Measurements from ENCODE around the gene SUGT1.
"Not testable (repeated sequence)": the region's sequence is repeated elsewhere in the genome, so short reads cannot be mapped to it uniquely, and the experiment has no call there.

SUGT1 gene

GRCh38 chr13:52670726-52671125, 18.1 kb downstream of the SUGT1 start:
- DNase-seq: no peak

- no peak for DNase-seq
These were observed 20.8 kb downstream of the SUGT1 start for GRCh38 chr13:52673465-52673864.

- no peak for DNase-seq
These were observed 25.2 kb downstream of the SUGT1 start for GRCh38 chr13:52677823-52678222.

DNA sequence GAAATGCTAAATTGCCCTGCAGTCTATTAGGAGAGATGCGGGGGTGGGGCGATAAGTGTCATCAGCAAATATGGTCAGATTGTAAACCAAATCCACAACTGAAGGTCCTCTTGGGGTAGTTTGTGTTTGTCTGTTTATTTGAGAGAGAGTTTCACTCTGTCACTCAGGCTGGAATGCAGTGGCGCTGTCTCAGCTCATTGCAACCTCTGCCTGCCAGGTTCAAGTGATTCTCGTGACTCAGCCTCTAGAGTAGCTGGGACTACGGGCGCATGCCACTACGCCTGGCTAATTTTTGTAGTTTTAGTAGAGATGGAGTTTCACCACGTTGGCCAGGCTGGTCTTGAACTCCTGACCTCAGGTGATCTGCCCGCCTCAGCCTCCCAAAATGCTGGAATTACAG, 33.2 kb downstream of the SUGT1 start:
- not testable (repeated sequence) for DNase-seq

DNA sequence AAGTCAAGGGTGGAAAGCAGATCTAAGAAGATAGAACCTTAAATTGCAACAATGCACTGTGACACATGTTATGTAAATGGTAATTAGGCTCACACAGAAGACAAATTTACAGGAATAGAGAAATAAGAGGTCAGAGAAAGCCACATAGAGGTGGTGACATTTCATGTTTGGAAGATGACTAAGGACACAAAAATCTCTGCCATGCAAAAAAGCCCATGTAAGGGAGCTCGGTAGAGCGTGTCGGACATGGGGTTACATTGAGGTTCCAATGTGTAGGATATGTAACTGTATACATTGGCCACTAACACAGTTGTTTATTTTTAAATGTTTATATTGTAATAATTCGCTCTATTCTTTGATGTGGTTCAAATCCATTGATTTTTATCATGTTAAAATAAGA, 33.7 kb downstream of the SUGT1 start:
- no peak for DNase-seq

- peak; percentile 43 for DNase-seq
These were observed 43.2 kb downstream of the SUGT1 start for GRCh38 chr13:52695856-52696255.

DNA sequence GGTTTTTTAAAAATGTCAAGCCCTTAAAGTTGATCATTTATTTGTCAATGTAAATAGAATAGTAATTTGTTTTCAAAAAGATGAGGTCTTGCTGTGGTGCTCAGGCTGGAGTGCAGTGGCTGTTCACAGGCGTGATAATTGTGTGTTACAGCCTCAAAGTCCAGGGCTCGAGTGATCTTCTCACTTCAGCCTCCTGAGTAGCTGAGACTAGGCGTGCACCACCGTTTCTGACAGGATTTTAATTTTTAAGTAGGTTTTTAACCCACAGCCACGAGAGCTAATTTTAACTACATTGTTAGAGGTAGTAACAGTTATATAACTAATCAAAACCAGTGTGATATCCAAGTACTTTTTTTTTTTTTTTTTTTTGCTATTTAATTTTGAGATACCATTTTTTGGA, 43.9 kb downstream of the SUGT1 start:
- DNase-seq: no peak

DNA sequence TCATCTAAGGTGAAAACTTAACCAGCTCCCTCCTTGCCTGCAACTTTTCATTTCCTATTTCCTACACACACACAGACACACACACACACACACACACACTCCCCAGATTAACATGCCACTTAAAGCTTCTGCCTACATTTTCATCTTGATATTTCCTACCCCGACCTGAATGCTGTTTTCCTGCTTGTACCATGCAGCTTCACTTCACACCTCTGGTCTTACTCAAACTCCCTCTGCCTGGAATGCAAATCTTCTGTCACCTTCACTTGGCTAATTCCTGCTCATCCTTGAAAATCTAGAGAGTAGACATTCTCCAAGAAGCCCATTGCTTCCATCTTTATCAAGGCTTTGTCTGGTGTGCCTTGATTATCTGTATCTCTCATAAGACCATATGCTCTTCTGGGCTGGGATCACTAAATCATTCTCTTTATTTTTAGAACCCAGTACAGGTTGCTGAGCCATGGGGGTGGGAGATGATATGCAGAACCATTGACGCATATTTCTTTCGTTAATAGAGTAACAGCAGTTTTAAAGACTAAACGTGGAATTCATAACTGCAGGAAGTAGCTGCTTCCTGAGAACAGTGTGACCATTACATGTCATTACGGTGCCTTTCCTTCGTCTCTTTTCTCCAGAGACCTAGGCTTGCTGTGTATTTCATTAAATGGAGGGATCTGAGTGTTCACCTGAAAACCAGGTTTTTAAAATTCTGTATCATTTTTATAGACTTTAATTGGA, 49.3 kb downstream of the SUGT1 start:
- DNase-seq: no peak

- no peak for DNase-seq
These were observed 50.8 kb downstream of the SUGT1 start for GRCh38 chr13:52703482-52703881.

- DNase-seq: no peak
These were observed 53.4 kb downstream of the SUGT1 start for GRCh38 chr13:52706081-52706480.

DNA sequence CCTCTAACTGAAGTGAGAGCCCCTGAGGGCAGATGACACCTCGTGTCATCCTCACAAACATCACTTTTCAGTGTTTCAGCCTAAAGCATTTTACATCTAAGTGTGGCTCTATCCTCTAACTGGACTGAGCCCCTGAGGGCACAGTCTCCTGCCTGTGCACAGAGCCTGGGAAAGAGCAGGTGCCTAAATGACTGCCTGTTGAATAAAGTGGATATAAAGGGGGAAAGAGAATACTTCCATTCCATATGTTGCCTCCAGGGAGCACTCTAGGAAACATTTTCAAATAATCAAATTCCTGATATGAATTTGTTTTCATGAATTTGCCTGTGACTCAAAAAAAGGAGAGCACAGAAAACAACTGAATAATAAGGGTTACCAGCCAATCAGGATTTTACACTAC, 54.7 kb downstream of the SUGT1 start:
- no peak for DNase-seq

DNA sequence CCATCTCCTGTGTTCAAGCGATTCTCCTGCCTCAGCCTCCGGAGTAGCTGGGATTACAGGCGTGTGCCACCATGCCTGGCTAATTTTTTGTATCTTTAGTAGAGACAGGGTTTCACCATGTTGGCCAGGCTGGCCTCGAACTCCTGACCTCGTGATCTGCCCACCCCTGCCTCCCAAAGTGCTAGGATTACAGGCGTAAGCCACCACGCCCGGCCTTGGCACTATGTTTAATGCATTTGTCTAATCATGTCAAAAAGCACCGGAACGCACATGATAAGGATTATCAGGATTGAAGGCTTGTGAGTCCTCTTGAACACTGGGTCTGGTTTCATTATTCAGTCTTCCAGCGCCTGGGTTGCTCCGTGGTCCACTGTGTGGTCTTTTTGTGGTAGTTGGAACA, 55.6 kb downstream of the SUGT1 start:
- not testable (repeated sequence) for DNase-seq

DNA sequence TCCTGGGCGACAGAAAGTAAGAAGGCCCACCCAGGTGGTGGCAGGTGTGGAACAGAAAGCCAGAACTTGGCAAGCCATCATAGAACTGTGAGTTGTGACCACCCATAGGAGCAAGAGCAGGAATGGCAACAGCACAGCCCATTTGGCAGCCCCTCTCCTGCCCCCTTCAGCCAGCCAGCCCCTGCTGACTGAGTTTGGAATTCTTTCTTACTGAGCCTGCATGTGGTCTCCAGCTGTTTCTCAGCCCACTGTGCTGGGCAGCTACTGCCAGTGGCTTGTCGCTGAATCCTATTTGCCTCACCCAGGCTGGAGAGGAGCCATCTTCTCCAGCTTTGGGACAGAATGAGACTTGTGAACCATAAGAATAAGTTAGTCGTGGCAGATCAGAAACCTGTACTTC, 58.6 kb downstream of the SUGT1 start:
- no peak for DNase-seq

DNA sequence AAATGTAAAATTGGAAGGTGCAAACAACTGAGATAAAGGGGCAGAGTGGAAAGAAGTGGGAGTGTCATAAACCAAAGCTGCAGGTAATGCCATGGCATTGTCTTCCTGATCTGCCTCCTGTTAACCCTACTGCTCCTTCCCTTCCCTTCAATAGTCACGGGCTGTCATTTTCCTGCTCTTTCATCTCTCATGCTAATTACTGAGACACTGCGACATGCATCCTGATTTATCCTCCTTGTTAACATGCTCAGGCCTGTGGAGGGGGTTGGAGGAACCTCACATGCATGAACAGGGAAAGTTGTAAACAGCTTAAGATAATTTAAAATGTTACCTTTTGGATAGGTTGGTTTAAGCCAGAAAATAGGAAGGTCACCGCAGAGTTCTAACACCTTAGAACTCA, 59.7 kb downstream of the SUGT1 start:
- no peak for DNase-seq

GRCh38 chr13:52713894-52714293, 61.3 kb downstream of the SUGT1 start:
- no peak for DNase-seq

DNA sequence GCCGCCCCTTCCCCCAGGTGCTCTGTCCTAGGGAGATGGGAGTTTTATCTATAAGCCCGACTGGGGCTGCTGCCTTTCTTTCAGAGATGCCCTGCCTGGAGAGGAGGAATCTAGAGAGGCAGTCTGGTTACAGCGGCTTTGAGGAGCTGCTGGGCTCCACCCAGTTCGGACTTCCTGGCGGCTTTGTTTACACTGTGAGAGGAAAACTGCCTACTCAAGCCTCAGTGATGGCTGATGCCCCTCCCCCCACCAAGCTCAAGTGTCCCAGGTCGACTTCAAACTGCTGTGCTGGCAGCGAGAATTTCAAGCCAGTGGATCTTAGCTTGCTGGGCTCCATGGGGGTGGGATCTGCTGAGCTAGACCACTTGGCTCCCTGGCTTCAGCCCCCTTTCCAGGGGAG, 68.3 kb downstream of the SUGT1 start:
- not testable (repeated sequence) for DNase-seq

DNA sequence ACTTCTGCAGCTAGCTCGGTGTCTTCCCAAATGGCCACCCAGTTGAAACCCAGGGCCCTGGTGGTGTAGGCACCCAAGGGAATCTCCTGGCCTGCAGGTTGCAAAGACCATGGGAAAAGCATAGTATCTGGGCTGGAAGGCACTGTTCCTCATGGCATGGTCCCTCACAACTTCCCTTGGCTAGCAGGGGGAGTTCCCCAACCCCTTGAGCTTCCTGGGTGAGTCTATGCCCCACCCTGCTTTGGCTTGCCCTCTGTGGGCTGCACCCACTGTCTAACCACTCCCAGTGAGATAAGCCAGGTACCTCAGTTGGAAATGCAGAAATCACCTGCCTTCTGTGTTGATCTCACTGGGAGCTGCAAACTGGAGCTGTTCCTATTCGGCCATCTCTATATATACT, 68.7 kb downstream of the SUGT1 start:
- not testable (repeated sequence) for DNase-seq

DNA sequence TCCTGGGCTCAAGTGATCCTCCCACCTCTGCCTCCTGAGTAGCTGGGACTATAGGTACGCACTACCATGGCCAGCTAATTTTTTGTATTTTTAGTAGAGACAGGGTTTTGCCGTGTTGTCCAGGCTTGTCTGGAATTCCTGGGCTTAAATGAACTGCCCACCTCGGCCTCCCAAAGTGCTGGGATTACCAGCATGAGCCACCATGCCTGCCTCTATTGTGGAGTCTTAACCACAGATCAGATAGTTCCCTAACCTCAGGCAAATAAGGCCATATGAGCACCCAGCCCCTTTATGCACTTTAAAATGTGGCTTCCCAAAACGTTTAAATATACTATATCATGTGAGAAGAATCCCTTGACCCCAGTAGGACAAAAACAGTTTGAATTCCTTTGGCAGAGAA, 70.5 kb downstream of the SUGT1 start:
- no peak for DNase-seq

- no peak for DNase-seq
These were observed 72.7 kb downstream of the SUGT1 start for GRCh38 chr13:52725302-52725701.

DNA sequence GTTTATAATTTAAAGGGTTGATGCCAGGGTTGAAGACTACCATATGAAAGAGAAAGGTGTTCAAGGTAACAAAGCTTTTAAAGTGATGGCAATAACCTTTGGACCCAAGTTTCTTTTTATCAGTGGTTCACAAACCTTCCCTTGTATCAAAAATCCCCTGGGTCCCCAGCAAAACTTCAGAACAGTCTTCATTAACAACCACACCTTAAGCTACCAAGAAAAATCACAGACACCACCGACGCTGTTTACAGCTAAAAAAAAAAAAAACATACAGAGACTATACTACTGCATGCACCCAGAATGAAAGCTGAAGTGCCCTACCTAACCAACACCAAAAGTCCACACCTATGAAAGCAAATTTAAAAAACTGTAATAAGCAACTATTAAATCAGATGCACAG, 73.6 kb downstream of the SUGT1 start:
- no peak for DNase-seq

- DNase-seq: no peak
These were observed 81.5 kb downstream of the SUGT1 start for GRCh38 chr13:52734075-52734623.

DNA sequence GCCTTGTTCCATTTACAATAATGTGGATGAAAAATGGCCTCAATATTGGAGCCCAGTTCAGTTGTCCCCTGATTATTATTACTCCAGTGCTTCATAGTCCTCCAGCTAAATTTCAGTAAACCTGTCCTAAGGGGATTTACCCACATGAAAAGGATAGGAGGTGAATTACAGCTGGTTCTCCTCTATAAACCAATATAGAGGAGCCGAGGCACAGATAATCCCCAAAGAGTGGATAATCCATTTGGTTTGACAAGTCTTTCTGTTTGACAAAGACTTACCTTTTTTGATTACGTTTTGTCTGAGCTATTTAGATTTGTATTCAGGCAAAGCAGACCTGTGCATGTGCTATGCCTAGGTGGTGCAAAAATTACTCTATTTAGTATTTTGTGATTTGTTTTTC, 84.3 kb downstream of the SUGT1 start:
- DNase-seq: no peak

DNA sequence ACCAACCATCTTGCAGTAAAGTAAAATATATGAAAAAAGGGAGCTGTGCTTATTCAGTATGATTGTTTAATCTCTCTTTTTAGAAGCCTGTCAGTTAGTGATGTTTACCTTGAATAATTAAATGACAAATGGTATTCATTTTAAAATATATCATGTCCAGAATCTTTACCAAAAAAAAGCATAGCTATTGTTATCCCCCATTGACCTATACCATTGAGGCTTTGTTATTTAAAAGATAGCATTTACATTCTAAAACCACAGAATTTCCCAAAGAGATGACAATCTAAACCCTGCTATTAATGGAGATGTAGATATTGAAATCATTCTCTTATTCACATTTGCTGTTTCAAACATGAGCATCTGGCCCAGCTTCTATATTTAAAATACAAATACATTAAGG, 84.8 kb downstream of the SUGT1 start:
- no peak for DNase-seq

DNA sequence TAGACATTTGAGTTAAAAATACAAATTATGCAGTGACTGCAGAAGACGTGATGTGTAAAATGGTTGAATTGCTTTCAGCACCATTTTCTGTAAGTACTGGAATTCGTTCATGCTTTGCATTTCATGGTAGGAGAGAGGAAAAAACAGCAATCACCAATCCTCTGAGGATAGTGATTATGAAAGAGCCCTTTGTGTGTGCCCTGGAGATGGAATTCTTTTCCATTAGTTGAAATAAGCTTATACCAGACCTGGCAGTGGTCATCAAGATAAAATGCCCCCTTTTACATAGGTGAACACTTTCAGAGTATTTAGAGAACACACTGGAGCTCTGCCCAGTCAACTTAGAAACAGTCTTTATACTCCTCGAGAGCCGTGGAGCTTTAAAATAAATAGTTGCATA, 85.3 kb downstream of the SUGT1 start:
- DNase-seq: no peak
